GM12891 (cell line): Measurements from ENCODE around the gene TFF3.

Source experiments
- POLR2A ChIP-seq: IDR thresholded peaks from 2 replicates; pipeline ENCODE4 v1.6.1; 2011; ENCODE audit warnings: low read depth, low read length, control low read depth
- POLR2AphosphoS5 ChIP-seq: IDR thresholded peaks from 2 replicates; pipeline ENCODE4 v1.6.1; 2011; ENCODE audit warnings: low read depth, low read length, control low read depth
- SPI1 ChIP-seq: IDR thresholded peaks from 2 replicates; pipeline ENCODE4 v1.6.1; 2011; ENCODE audit warnings: low read depth, low read length, control low read depth
- TAF1 ChIP-seq: IDR thresholded peaks from 2 replicates; pipeline ENCODE4 v1.6.1; 2011; ENCODE audit warnings: low read depth, low read length, control low read depth

GRCh38 chr21:42362700-42363099, 47.5 kb upstream of the TFF3 start:
- TF ChIP-seq POLR2AphosphoS5 (no peak), POLR2A (no peak), SPI1 (no peak), TAF1 (no peak)
